Common myeloid progenitor, CD34-positive (primary cell): ENCODE data around the gene RRP1B.

Source experiments
- CTCF ChIA-PET: fragments of 350-600 bp; sonication (Branson Sonifier 250); formaldehyde crosslinking; loops from one replicate; lab custom pipeline; 2021; ENCODE audit warnings: antibody characterized with exemption; lab: Charles Lee
- POLR2A ChIA-PET: fragments of 350-600 bp; sonication (Branson Sonifier 250); formaldehyde crosslinking; loops from one replicate; lab custom pipeline; 2021; ENCODE audit warnings: antibody characterized with exemption; lab: Charles Lee
- DNase-seq, 3 donors: peaks; one replicate each; pipeline versions ENCODE4 v3.0.0 to v3.0.0-alpha.2; 2013
- H3K27ac ChIP-seq, 2 experiments: 1 replicate in 1 of 2; 2 replicates in 1 of 2; pipeline ENCODE4 v1.7.0; 2013; ENCODE audit warnings: inconsistent platforms in 2 of 2, low read length in 2 of 2, mild to moderate bottlenecking in 2 of 2, low read depth in 1 of 2, moderate library complexity in 1 of 2; ENCODE audit not compliant: severe bottlenecking in 2 of 2, insufficient read depth in 1 of 2, poor library complexity in 1 of 2
- H3K27me3 ChIP-seq, 5 experiments: replicated peaks in 2 of 5; 1 replicate in 3 of 5; 2 replicates in 2 of 5; pipeline versions ENCODE4 v1.6.1 to v1.7.0; 2013; ENCODE audit warnings: low read length in 4 of 5, mild to moderate bottlenecking in 2 of 5, moderate library complexity in 2 of 5, inconsistent platforms in 1 of 5; ENCODE audit not compliant: insufficient read depth in 5 of 5, control insufficient read depth in 4 of 5
- H3K36me3 ChIP-seq, 4 experiments: 1 replicate in 2 of 4; 2 replicates in 2 of 4; pipeline versions ENCODE4 v1.6.1 to v1.7.0; 2013; ENCODE audit warnings: low read length in 3 of 4, control low read depth in 1 of 4, mild to moderate bottlenecking in 1 of 4; ENCODE audit not compliant: control insufficient read depth in 4 of 4, insufficient read depth in 4 of 4
- H3K4me1 ChIP-seq, 4 experiments: 1 replicate in 3 of 4; 2 replicates in 1 of 4; pipeline versions ENCODE4 v1.6.1 to v1.7.1; 2013; ENCODE audit warnings: low read length in 3 of 4, mild to moderate bottlenecking in 3 of 4, control low read depth in 1 of 4, inconsistent platforms in 1 of 4, moderate library complexity in 1 of 4; ENCODE audit not compliant: control insufficient read depth in 4 of 4, insufficient read depth in 4 of 4; ENCODE audit errors: control extremely low read depth in 1 of 4
- H3K4me3 ChIP-seq, 7 experiments: 1 replicate in 4 of 7; 2 replicates in 3 of 7; pipeline versions ENCODE4 v1.5.1 to v1.7.0; 2013; ENCODE audit warnings: mild to moderate bottlenecking in 7 of 7, low read length in 6 of 7, moderate library complexity in 6 of 7, inconsistent platforms in 2 of 7, low read depth in 2 of 7, control low read depth in 1 of 7; ENCODE audit not compliant: insufficient read depth in 4 of 7, control insufficient read depth in 1 of 7; ENCODE audit errors: extremely low read depth in 1 of 7
- H3K9me3 ChIP-seq, 5 experiments: 1 replicate in 4 of 5; 2 replicates in 1 of 5; pipeline versions ENCODE4 v1.6.1 to v1.7.1; 2013; ENCODE audit warnings: low read length in 4 of 5, mild to moderate bottlenecking in 2 of 5, inconsistent platforms in 1 of 5, low read depth in 1 of 5, moderate library complexity in 1 of 5; ENCODE audit not compliant: control insufficient read depth in 4 of 5, insufficient read depth in 2 of 5; ENCODE audit errors: control extremely low read depth in 1 of 5
- WGBS: methylation state at CpG from one replicate; pipeline ENCODE4 v1.1.5; 2013; ENCODE audit not compliant: insufficient coverage; 5-methylcytosine and 5-hydroxymethylcytosine counted together

Gene RRP1B

DNA sequence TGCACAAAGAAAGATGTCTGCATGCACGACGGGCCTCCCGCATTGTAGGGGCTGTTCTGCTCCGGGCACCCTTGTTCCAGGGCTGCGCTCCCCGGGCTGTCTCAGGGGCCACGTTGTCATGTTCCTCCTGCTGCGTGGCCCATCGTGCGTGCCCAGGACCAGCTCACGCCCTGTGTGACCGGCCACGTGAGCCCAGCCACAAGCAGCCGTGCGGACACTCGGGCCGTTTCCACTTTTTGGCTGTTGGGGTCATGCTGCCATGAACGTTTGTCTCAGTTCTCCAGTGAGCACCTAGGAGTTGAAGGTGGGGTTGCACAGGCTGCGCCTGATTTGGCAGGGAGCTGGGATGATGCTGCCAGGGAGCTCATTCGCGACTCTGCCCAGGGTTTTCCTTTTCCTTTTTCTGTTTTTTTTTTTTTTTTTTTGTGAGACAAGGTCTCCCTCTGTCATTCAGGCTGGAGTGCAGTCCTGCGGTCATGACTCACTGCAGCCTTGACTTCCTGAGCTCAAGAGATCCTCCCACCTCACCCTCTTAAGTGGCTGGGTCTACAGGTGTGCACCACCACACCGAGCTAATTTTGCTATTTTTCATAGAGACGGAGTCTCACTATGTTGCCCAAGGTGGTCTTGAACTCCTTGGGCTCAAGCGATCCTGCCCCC is 77.0 kb downstream of the RRP1B start:
- Histone ChIP-seq H3K27me3 (no peaks in the 10 kb centered on the region), H3K27ac (no peak overlapping the region), H3K36me3 (peaks cover 0 to 41% (median 3%) of the 10 kb centered on the region in 4 experiments), H3K4me3 (no peak overlapping the region), H3K4me1 (peaks cover 0 to 29% (median 7%) of the 10 kb centered on the region in 4 experiments), H3K9me3 (no peaks in the 10 kb centered on the region)
- POLR2A ChIA-PET, result no interaction called here
- WGBS, result 97% methylated on average over 23 of the region's 25 CpGs
- no peak for DNase-seq
- CTCF ChIA-PET, result no interaction called here

DNA sequence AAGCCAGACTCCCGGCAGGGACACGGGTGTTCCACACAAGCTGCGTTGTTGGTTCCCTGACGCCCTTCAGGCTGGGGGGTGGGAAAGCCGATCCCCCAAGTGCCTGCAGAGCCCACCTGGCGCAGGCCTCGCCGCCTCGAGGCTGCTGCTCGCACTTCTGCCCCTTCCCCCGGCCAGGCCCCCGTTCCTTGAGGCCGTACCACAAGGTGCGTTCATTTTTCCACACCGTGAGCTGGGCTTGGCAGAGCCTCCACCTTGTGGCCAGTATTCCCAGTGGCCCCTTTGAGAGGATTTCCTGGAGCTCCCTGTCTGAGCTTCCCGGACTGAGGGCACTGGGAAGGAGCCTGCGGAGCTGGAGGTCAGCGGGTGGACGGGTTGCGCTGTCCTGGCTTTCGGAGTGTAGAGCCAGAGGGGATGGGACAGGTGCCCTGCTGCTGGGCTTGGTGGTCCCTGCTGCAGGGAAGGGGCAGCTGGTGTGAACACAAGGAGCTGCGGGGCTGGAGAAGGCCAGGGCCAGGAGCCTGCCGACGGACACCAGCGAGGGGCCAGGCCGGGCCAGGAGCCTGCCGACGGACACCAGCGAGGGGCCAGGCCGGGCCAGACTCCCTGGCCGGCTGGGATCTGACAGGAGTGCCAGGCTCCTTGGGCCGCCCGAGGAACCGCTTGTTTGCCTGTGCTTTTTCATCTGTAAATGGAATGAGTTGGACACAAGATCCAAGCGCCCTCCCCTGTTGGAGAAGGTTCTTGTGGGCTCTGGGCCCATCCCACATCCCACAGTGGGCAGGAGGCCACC is 78.0 kb downstream of the RRP1B start:
- no peak overlapping the region for H3K27ac ChIP-seq
- WGBS, result 97% methylated on average over 32 of the region's 35 CpGs
- no peak for DNase-seq
- no peaks in the 10 kb centered on the region for H3K27me3 ChIP-seq
- no peak overlapping the region for H3K4me3 ChIP-seq
- no peaks in the 10 kb centered on the region for H3K9me3 ChIP-seq
- ChIA-PET POLR2A (no interaction called here), CTCF (no interaction called here)
- H3K36me3 ChIP-seq, result peaks cover 0 to 35% (median 3%) of the 10 kb centered on the region in 4 experiments
- peaks cover 0 to 29% (median 10%) of the 10 kb centered on the region in 4 experiments for H3K4me1 ChIP-seq

DNA sequence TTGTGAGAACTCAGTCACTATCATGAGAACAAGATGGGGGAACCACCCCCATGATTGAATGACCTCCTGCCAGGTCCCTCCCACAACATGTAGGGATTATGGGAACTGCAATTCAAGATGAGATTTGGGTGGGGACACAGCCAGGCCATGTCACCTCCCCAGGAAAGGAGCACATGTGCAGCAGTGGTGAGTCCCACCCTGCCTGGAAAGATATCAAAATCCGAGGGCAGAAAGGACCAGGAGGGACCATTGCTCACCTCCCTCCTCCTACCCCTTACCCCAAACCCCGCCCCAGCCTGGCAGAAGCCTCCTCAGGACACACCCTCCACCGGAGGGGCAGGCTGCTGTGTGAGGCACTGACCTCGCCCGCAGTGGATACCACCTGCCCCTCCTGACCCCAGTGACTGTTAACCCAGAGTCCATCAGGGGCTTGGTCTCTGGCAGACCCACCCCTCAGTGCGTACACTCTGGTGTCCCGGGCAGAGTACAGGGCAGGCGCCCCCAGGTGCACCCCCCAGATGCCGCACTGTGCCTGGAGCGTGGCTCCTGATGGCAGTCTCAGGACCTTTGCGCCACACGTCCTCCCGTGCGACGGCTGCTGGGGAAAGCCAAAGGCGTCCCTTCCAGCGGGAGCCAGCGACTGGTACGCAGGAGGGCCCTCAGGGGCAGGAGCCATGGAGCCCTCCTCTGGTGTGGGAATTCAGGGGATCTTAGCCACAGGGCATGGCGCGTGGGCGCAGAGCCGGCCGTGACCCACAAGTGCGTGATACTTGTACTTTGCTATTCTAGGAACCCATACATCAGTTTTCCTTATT is 80.5 kb downstream of the RRP1B start:
- H3K4me3 ChIP-seq, result no peak overlapping the region
- H3K4me1 ChIP-seq, result peaks cover 0 to 16% (median 10%) of the 10 kb centered on the region in 4 experiments
- no peak overlapping the region for H3K27ac ChIP-seq
- 93% methylated on average over 20 of the region's 25 CpGs for whole genome bisulfite sequencing
- no peaks in the 10 kb centered on the region for H3K27me3 ChIP-seq
- H3K36me3 ChIP-seq, result peaks cover 0 to 39% (median 10%) of the 10 kb centered on the region in 4 experiments
- peak in 1 of 3 donors; percentile 37 for DNase-seq
- no peaks in the 10 kb centered on the region for H3K9me3 ChIP-seq
- ChIA-PET POLR2A (no interaction called here), CTCF (interaction anchor here (1.4 kb wide), 1 partner anchor 10 kb away, joined by 3 read pairs; no protein-coding TSS in a partner anchor)

DNA sequence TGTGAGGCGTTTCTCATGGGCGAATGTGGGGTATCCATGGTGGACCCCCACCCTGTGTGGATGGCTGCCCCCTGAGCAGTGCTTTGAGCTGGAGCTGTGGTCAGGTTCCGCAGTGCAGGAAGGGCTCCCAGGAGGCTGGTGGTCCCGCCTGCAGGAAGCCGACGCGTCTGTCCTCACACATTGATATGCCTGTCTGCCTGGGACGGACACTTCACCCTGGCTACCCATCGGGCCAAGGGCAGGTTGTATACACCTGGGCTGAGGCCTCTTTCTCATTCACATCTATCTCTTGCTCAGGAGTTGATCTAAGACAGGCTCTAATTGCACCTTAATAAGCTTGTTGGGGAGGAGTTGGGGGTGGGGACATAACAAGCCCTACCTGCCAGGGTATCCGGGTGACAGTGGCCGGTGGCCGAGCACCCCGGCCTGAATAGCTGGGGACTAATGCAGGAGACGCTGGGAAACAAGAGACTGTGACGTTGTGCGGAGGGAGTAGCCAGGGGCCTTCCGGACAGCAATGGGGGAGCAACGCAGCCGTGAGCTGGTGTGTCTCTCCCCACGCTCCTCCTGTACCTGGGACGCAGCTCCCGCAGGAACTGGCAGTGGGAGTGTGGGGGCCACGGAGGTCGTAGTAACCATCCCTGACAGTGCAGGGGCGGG is 81.3 kb downstream of the RRP1B start:
- H3K36me3 ChIP-seq, result peaks cover 0 to 35% (median 12%) of the 10 kb centered on the region in 4 experiments
- ChIA-PET POLR2A (no interaction called here), CTCF (no interaction called here)
- no peaks in the 10 kb centered on the region for H3K9me3 ChIP-seq
- no peak overlapping the region for H3K27ac ChIP-seq
- H3K4me1 ChIP-seq, result peaks cover 0 to 14% (median 10%) of the 10 kb centered on the region in 4 experiments
- no peaks in the 10 kb centered on the region for H3K27me3 ChIP-seq
- peak; percentile 26 to 64 (median 62) for DNase-seq
- H3K4me3 ChIP-seq, result no peak overlapping the region
- WGBS, result 80% methylated on average over 14 of the region's 25 CpGs

DNA sequence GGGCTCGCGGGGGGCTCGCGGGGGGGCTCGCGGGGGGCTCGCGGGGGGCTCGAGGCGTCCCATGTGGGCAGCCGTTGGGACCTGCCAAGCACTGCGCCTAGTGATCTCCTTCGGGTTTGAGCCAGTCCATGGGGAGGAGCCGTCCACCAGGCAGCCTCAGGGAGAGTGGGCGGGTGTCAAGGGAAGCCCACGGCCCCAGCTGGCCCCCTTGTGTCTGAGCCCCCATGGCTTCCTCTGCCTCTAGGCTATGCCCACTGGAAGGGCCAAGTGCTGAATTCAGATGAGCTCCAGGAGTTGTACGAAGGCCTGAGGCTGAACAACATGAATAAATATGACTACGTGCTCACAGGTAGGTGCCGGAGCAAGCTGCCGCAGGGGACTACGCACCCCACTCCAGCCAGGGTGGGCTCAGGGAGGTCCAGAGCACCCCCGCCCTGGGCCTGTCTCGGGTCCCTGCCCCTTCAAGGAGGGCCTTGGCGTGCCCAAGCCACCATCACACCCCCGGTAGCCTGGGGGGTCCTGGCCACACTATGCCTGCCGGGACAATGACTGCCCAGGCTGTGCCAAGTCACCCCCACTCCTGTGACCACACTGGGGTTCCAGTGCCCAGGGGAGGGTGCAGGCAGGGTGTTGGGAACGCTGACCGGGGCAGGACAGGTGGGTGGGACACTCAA is 82.2 kb downstream of the RRP1B start:
- Histone ChIP-seq H3K27me3 (no peaks in the 10 kb centered on the region), H3K9me3 (no peaks in the 10 kb centered on the region), H3K4me1 (peaks cover 0 to 14% (median 10%) of the 10 kb centered on the region in 4 experiments), H3K27ac (no peak overlapping the region), H3K36me3 (peaks cover 0 to 38% (median 12%) of the 10 kb centered on the region in 4 experiments), H3K4me3 (no peak overlapping the region)
- 84% methylated on average over 25 of the region's 28 CpGs for WGBS
- POLR2A ChIA-PET, result no interaction called here
- CTCF ChIA-PET, result no interaction called here
- DNase-seq, result peak in 1 of 3 donors; percentile 19

DNA sequence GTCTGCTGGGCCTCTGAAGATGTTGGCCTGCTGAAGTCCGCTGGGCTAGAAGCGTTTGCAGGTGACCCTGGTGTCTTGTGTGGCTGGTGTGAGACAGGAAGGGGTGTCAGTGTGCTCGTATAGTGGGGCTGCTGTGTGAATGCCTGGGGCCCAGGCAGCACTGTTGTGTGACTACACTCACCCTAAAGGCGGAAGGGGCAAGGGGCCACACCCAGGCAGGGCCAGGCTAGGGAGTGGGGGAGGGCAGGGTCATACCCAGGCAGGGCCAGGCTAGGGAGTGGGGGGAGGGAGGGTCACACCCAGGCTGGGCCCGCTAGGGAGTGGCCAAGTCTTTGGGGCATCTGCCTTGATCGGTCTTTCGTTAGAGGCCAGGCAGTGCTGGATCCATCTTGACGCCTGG is 84.6 kb downstream of the RRP1B start:
- Histone ChIP-seq H3K36me3 (peaks cover 0 to 34% (median 18%) of the 10 kb centered on the region in 4 experiments), H3K4me3 (no peak overlapping the region), H3K4me1 (peaks cover 0 to 14% (median 10%) of the 10 kb centered on the region in 4 experiments), H3K27ac (no peak overlapping the region), H3K9me3 (no peaks in the 10 kb centered on the region), H3K27me3 (no peaks in the 10 kb centered on the region)
- ChIA-PET POLR2A (no interaction called here), CTCF (no interaction called here)
- 100% methylated on average over 8 of the region's 8 CpGs for WGBS
- no peak for DNase-seq
